GM12865 (cell line): Measurements from ENCODE around the gene ESPL1.

Experiments
- DNase-seq: peaks from one replicate; pipeline ENCODE4 v3.0.0; 2010; ENCODE audit warnings: low read depth
- H3K4me3 ChIP-seq: 2 replicates; pipeline ENCODE4 v1.5.1; 2011; ENCODE audit warnings: mild to moderate bottlenecking, low read depth, low read length, control low read depth
- CTCF ChIP-seq: IDR thresholded peaks from 2 replicates; pipeline ENCODE4 v1.5.1; 2011; ENCODE audit warnings: low read length, control low read depth, low read depth, inconsistent platforms; ENCODE audit not compliant: insufficient read depth; ENCODE audit errors: missing control alignments

The ESPL1 gene

DNA sequence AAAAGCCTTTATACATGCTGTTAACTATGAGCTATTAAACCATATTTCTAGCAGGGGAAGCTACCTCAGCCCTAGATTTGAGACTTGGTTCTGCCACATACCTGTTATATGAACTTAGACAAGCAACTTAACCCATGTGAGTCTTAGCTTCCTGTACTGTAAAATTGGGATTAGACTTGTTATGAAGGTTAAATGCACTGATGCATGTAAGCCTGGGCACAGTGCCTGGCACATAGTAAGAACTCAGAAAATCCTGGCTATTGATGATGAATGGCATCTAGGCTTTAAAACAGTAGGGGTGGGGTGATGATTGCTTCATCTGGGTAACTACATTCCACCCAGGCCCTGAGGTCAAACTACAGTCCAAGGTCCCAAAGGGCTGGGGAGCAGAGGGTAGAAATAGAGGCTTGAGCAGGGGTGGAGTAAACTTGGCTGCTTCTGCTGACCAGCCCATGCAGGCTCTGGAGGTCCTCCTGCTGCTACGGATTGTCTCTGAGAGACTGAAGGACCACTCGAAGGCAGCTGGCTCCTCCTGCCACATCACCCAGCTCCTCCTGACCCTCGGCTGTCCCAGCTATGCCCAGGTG, 11.3 kb downstream of the ESPL1 start:
- DNase-seq, result no peak
- H3K4me3 ChIP-seq, result no peak overlapping the region
- no peak for TF ChIP-seq CTCF

DNA sequence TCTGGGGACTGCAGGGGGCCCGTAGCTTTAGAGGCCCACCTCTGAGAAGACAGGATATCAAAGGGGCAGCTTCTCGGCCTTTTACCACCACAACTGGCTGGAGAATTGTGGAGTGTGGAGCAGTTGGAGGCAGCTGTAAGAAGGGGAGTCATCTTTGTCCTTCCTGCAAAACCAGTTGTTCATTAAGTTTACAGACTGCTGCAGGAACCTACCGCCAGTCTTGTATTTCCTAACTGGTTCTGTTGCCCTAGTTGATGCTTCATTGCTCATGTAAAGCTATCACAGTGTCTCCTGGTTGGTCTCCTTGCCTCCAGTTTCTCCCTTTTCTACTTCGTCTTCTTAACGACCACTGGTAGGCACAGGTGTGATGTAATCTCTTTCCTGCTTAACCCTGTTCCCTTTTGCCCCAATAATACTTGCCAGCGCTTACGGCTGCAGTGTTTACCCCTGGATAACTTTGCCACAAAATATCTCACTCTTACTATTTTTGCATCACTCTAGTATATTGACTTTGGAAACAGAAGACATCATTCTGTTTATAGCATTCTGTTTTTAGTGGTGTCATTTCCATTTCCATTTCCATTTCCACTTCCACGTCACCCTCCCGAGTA, 11.9 kb downstream of the ESPL1 start:
- H3K4me3 ChIP-seq, result no peak overlapping the region
- no peak for DNase-seq
- TF ChIP-seq CTCF, result no peak

- no peak for TF ChIP-seq CTCF
- no peak for DNase-seq
- no peak overlapping the region for H3K4me3 ChIP-seq
Observed at GRCh38 chr12:53286448-53286847, 18.3 kb downstream of the ESPL1 start.

DNA sequence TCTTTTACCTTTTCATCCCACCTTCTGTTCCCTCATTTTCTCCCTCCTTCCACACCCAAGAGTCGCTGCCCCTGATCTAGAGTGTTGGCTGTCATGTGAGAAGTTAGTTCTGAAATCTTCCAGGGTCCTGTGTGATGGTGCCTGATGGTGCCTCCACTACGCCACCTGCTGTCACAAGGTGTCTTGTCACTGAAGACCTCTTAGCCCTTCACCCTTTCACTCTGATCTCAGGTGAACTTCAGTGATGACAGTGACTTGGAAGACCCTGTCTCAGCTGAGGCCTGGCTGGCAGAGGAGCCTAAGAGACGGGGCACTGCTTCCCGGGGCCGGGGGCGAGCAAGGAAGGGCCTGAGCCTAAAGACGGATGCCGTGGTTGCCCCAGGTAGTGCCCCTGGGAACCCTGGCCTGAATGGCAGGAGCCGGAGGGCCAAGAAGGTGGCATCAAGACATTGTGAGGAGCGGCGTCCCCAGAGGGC, 19.7 kb downstream of the ESPL1 start:
- no peak overlapping the region for H3K4me3 ChIP-seq
- TF ChIP-seq CTCF, result peak; percentile 67
- peak; percentile 83 for DNase-seq

DNA sequence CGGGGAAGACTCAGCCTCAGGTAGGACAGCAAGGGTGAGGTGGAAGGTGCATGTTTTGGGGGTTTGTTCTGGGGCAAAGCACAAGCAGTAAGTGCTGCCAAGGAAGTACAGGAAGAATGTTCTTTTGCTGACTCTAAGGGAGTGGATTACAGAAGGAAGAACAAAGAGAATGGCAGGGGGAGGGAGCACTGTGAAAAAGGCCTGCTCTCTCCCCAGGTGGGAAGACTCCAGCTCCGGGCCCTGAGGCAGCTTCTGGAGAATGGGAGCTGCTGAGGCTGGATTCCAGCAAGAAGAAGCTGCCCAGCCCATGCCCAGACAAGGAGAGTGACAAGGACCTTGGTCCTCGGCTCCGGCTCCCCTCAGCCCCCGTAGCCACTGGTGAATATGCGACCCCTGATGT, 20.2 kb downstream of the ESPL1 start:
- H3K4me3 ChIP-seq, result no peak overlapping the region
- DNase-seq, result no peak
- TF ChIP-seq CTCF, result no peak

DNA sequence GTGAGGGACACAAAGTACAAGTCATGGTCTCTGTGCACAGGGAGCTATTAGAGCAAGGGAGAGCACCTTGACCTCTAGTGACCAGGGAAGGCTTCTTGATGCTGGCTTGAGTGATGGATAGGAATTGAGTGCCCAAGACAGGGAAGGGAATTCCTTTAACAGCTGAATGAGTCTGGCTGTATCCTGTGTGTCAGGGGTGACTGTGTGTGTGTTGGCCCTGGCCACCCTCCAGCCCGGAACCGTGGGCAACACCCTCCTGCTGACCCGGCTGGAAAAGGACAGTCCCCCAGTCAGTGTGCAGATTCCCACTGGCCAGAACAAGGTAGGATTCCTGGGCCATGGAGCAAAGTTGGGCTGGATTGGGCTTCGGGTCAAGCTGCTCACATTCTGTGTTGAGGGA, 21.8 kb downstream of the ESPL1 start:
- DNase-seq, result no peak
- H3K4me3 ChIP-seq, result no peak overlapping the region
- TF ChIP-seq CTCF, result no peak

- H3K4me3 ChIP-seq, result no peak overlapping the region
- no peak for TF ChIP-seq CTCF
- no peak for DNase-seq
Observed at GRCh38 chr12:53290661-53291060, 22.6 kb downstream of the ESPL1 start.
